Measurements from ENCODE around the gene RPSA.

RPSA gene

DNA sequence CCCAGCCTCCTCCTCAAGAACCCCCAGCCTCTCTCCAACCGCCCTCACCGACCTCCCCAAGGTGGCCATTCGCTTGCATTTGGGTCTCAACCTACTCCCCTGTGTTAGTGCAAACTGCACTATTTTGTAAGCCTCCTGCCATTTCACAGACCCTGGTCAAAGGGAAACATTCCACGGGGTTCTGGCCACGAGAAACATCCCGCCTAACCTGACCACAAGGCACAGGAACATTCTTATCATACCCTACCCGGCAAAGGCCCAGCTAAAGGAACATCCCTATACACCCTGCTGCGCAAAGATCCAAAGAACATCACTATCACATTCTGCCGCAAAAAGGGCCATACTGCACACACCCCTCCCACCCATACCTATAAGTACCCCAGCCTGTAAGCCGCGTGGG, 22.9 kb downstream of the RPSA start:
- ChIA-PET POLR2A (no interaction called here), CTCF (no interaction called here)
- H3K4me1 ChIP-seq (ENCODE audit: control extremely low read depth in 1 of 4, control insufficient read depth in 4 of 4, insufficient read depth in 4 of 4, low read length in 3 of 4) = peaks cover 0 to 4% (median 2%) of the 10 kb centered on the region in 4 experiments
- no peak for DNase-seq
- no peaks in the 10 kb centered on the region for H3K36me3 ChIP-seq (ENCODE audit: control insufficient read depth in 4 of 4, insufficient read depth in 4 of 4, low read length in 3 of 4)
- H3K4me3 ChIP-seq (ENCODE audit: control insufficient read depth in 1 of 7, extremely low read depth in 1 of 7, insufficient read depth in 4 of 7, low read depth in 2 of 7, low read length in 6 of 7) = no peak overlapping the region
- H3K9me3 ChIP-seq (ENCODE audit: control extremely low read depth in 1 of 5, control insufficient read depth in 4 of 5, insufficient read depth in 2 of 5, low read depth in 1 of 5, low read length in 4 of 5) = no peaks in the 10 kb centered on the region
- 88% methylated on average over 9 of the region's 11 CpGs for WGBS (ENCODE audit: insufficient coverage)
- H3K27ac ChIP-seq (ENCODE audit: insufficient read depth in 1 of 2, low read depth in 1 of 2, low read length in 2 of 2, poor library complexity in 1 of 2, severe bottlenecking in 2 of 2) = no peak overlapping the region
- no peaks in the 10 kb centered on the region for H3K27me3 ChIP-seq (replicated peaks in 2 of 5; ENCODE audit: control insufficient read depth in 4 of 5, insufficient read depth in 5 of 5, low read length in 4 of 5)

DNA sequence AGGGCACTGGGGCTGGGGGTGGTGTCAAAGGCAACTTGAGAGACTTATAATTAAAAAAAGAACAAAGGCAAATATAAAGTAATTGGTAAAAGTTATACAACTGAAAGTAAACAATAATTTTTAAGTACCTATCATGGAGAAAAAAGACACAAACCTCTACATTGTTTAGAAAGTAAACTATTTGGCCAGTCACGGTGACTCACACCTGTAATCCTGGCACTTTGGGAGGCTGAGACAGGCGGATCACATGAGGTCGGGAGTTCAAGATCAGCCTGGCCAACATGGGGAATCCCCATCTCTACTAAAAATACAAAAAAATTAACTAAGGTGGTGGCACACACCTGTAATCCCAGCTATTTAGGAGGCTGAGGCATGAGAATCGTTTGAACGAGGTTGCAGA, 25.8 kb downstream of the RPSA start:
- Histone ChIP-seq H3K9me3 (ENCODE audit: control extremely low read depth in 1 of 5, control insufficient read depth in 4 of 5, insufficient read depth in 2 of 5, low read depth in 1 of 5, low read length in 4 of 5) (no peaks in the 10 kb centered on the region), H3K4me1 (ENCODE audit: control extremely low read depth in 1 of 4, control insufficient read depth in 4 of 4, insufficient read depth in 4 of 4, low read length in 3 of 4) (peaks cover 0 to 4% (median 2%) of the 10 kb centered on the region in 4 experiments), H3K27me3 (replicated peaks in 2 of 5; ENCODE audit: control insufficient read depth in 4 of 5, insufficient read depth in 5 of 5, low read length in 4 of 5) (no peaks in the 10 kb centered on the region), H3K4me3 (ENCODE audit: control insufficient read depth in 1 of 7, extremely low read depth in 1 of 7, insufficient read depth in 4 of 7, low read depth in 2 of 7, low read length in 6 of 7) (no peak overlapping the region), H3K36me3 (ENCODE audit: control insufficient read depth in 4 of 4, insufficient read depth in 4 of 4, low read length in 3 of 4) (no peaks in the 10 kb centered on the region), H3K27ac (ENCODE audit: insufficient read depth in 1 of 2, low read depth in 1 of 2, low read length in 2 of 2, poor library complexity in 1 of 2, severe bottlenecking in 2 of 2) (no peak overlapping the region)
- CTCF ChIA-PET = no interaction called here
- POLR2A ChIA-PET = no interaction called here
- 100% methylated on average over 3 of the region's 5 CpGs for WGBS (ENCODE audit: insufficient coverage)
- DNase-seq = no peak

DNA sequence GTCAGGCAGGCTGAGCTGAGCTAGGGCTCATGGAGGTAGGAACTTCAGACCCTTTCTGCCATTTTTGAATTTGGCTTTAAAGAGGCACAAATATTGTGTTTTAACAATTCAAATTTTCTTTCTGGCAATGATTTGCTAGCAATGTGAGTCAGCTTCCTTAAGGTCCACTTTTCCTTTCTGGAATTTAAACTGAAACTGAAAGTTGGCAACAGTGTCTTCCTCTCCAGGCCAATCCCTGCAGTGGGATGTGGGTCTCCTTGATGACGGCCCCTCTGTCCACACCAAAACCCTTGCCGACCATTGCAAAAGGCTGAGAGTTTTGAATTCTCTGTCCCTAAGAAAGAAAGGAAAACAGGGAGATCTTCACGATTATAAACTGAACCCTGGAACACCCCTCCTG, 27.1 kb downstream of the RPSA start:
- peaks cover 0 to 4% (median 1%) of the 10 kb centered on the region in 4 experiments for H3K4me1 ChIP-seq (ENCODE audit: control extremely low read depth in 1 of 4, control insufficient read depth in 4 of 4, insufficient read depth in 4 of 4, low read length in 3 of 4)
- no peaks in the 10 kb centered on the region for H3K36me3 ChIP-seq (ENCODE audit: control insufficient read depth in 4 of 4, insufficient read depth in 4 of 4, low read length in 3 of 4)
- 94% methylated on average over 3 of the region's 3 CpGs for WGBS (ENCODE audit: insufficient coverage)
- no peaks in the 10 kb centered on the region for H3K9me3 ChIP-seq (ENCODE audit: control extremely low read depth in 1 of 5, control insufficient read depth in 4 of 5, insufficient read depth in 2 of 5, low read depth in 1 of 5, low read length in 4 of 5)
- no peak overlapping the region for H3K27ac ChIP-seq (ENCODE audit: insufficient read depth in 1 of 2, low read depth in 1 of 2, low read length in 2 of 2, poor library complexity in 1 of 2, severe bottlenecking in 2 of 2)
- H3K4me3 ChIP-seq (ENCODE audit: control insufficient read depth in 1 of 7, extremely low read depth in 1 of 7, insufficient read depth in 4 of 7, low read depth in 2 of 7, low read length in 6 of 7) = no peak overlapping the region
- ChIA-PET POLR2A (no interaction called here), CTCF (interaction anchor here (0.8 to 2.2 kb wide), 3 partner anchors 12 to 14 kb away, joined by 3 to 6 read pairs (median 3); no protein-coding TSS in a partner anchor)
- no peak for DNase-seq
- H3K27me3 ChIP-seq (replicated peaks in 2 of 5; ENCODE audit: control insufficient read depth in 4 of 5, insufficient read depth in 5 of 5, low read length in 4 of 5) = no peaks in the 10 kb centered on the region

DNA sequence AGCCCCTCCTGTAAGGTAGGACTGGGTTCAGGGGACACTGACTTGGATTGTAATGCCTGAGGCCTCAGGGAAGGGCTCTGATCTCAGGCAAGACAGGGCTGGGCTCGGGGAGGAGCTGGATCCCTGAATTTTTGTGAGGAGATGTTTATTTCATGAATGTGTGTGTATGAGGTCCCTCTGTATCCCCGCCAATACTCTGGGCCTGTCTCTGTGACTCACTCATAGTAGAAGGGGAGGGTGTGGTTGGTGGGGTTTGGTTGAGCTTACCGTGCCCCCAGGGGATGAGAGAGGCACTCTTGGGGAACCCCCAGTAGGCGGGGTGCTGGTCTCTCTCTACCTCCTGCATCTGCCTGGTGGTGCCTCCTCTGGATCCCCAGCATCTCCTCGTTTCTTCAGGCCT, 28.1 kb downstream of the RPSA start:
- H3K27ac ChIP-seq (ENCODE audit: insufficient read depth in 1 of 2, low read depth in 1 of 2, low read length in 2 of 2, poor library complexity in 1 of 2, severe bottlenecking in 2 of 2) = no peak overlapping the region
- ChIA-PET POLR2A (no interaction called here), CTCF (interaction anchor here (1.3 to 2.2 kb wide), 2 partner anchors 13 to 14 kb away, joined by 3 to 6 read pairs; no protein-coding TSS in a partner anchor)
- H3K9me3 ChIP-seq (ENCODE audit: control extremely low read depth in 1 of 5, control insufficient read depth in 4 of 5, insufficient read depth in 2 of 5, low read depth in 1 of 5, low read length in 4 of 5) = no peaks in the 10 kb centered on the region
- H3K4me3 ChIP-seq (ENCODE audit: control insufficient read depth in 1 of 7, extremely low read depth in 1 of 7, insufficient read depth in 4 of 7, low read depth in 2 of 7, low read length in 6 of 7) = no peak overlapping the region
- no peaks in the 10 kb centered on the region for H3K4me1 ChIP-seq (ENCODE audit: control extremely low read depth in 1 of 4, control insufficient read depth in 4 of 4, insufficient read depth in 4 of 4, low read length in 3 of 4)
- no peaks in the 10 kb centered on the region for H3K27me3 ChIP-seq (replicated peaks in 2 of 5; ENCODE audit: control insufficient read depth in 4 of 5, insufficient read depth in 5 of 5, low read length in 4 of 5)
- peak in 1 of 3 donors; percentile 24 for DNase-seq
- 90% methylated on average over 2 of the region's 5 CpGs for WGBS (ENCODE audit: insufficient coverage)
- H3K36me3 ChIP-seq (ENCODE audit: control insufficient read depth in 4 of 4, insufficient read depth in 4 of 4, low read length in 3 of 4) = no peaks in the 10 kb centered on the region

DNA sequence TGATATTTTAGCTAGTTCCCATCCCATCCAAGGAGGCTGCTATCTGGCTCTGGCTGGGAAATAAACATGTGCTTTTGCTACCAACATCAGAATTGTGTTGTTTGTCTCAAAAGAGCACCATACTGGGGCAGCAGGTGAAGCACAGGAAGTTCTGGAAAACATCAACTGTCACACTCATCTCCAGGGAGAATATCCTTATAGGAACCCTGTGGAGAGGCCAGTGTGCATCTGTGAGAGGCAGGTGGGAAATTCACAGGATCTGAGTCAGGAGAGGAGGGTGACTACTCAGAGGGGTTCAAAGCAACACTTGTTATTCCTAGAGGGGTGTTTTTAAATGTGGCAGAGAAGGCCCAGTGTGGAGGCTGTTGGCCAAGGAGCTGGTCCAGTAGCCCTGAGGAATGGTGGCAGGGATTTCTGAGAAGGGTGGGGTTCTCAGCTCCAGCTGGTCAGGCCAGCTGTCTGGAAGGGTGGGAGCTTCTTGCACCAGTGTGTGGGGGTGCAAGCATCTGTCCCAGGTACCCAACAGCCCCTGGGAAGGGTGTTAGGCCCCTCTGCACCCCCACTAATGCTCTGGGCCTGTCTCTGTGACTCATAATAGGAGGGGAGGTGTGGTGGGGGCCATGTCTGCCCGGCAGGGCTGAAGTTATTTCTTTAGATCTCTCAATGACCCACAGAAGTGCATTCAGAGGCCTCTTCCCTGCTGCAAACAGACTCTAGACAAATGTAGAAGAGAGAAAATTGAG, 28.7 kb downstream of the RPSA start:
- Histone ChIP-seq H3K4me3 (ENCODE audit: control insufficient read depth in 1 of 7, extremely low read depth in 1 of 7, insufficient read depth in 4 of 7, low read depth in 2 of 7, low read length in 6 of 7) (no peak overlapping the region), H3K4me1 (ENCODE audit: control extremely low read depth in 1 of 4, control insufficient read depth in 4 of 4, insufficient read depth in 4 of 4, low read length in 3 of 4) (no peaks in the 10 kb centered on the region), H3K27me3 (replicated peaks in 2 of 5; ENCODE audit: control insufficient read depth in 4 of 5, insufficient read depth in 5 of 5, low read length in 4 of 5) (no peaks in the 10 kb centered on the region), H3K9me3 (ENCODE audit: control extremely low read depth in 1 of 5, control insufficient read depth in 4 of 5, insufficient read depth in 2 of 5, low read depth in 1 of 5, low read length in 4 of 5) (no peaks in the 10 kb centered on the region), H3K27ac (ENCODE audit: insufficient read depth in 1 of 2, low read depth in 1 of 2, low read length in 2 of 2, poor library complexity in 1 of 2, severe bottlenecking in 2 of 2) (no peak overlapping the region), H3K36me3 (ENCODE audit: control insufficient read depth in 4 of 4, insufficient read depth in 4 of 4, low read length in 3 of 4) (no peaks in the 10 kb centered on the region)
- no peak for DNase-seq
- 100% methylated on average over 1 of the region's 1 CpG for WGBS (ENCODE audit: insufficient coverage)
- ChIA-PET CTCF (interaction anchor here (2.2 kb wide), 1 partner anchor 13 kb away, joined by 6 read pairs; no protein-coding TSS in a partner anchor), POLR2A (no interaction called here)

DNA sequence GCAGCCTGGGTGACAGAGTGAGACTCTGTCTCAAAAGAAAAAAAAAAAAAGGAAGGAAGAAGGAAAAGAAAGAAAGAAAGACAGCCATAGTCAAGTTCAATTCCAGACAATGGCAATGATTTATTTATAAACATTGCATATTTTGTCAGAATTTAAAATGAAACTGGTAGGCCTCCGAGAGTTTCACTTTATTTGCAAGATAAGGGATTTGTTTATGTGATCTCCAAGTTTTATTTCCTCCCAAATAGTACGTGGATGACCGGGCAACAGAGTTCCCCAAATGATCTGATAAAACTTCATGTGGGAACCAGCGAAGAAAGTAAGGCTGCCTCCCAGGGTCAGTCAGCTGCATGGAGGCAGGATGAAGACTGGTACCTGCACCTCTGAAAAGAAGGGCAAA, 32.4 kb downstream of the RPSA start:
- no peaks in the 10 kb centered on the region for H3K27me3 ChIP-seq (replicated peaks in 2 of 5; ENCODE audit: control insufficient read depth in 4 of 5, insufficient read depth in 5 of 5, low read length in 4 of 5)
- no peaks in the 10 kb centered on the region for H3K36me3 ChIP-seq (ENCODE audit: control insufficient read depth in 4 of 4, insufficient read depth in 4 of 4, low read length in 3 of 4)
- ChIA-PET POLR2A (no interaction called here), CTCF (interaction anchor here (1.1 kb wide), 2 partner anchors 8 to 9 kb away, joined by 3 read pairs; no protein-coding TSS in a partner anchor)
- H3K9me3 ChIP-seq (ENCODE audit: control extremely low read depth in 1 of 5, control insufficient read depth in 4 of 5, insufficient read depth in 2 of 5, low read depth in 1 of 5, low read length in 4 of 5) = no peaks in the 10 kb centered on the region
- DNase-seq = no peak
- WGBS (ENCODE audit: insufficient coverage) = 87% methylated on average over 4 of the region's 4 CpGs
- H3K4me1 ChIP-seq (ENCODE audit: control extremely low read depth in 1 of 4, control insufficient read depth in 4 of 4, insufficient read depth in 4 of 4, low read length in 3 of 4) = no peaks in the 10 kb centered on the region
- H3K27ac ChIP-seq (ENCODE audit: insufficient read depth in 1 of 2, low read depth in 1 of 2, low read length in 2 of 2, poor library complexity in 1 of 2, severe bottlenecking in 2 of 2) = no peak overlapping the region
- H3K4me3 ChIP-seq (ENCODE audit: control insufficient read depth in 1 of 7, extremely low read depth in 1 of 7, insufficient read depth in 4 of 7, low read depth in 2 of 7, low read length in 6 of 7) = no peak overlapping the region

DNA sequence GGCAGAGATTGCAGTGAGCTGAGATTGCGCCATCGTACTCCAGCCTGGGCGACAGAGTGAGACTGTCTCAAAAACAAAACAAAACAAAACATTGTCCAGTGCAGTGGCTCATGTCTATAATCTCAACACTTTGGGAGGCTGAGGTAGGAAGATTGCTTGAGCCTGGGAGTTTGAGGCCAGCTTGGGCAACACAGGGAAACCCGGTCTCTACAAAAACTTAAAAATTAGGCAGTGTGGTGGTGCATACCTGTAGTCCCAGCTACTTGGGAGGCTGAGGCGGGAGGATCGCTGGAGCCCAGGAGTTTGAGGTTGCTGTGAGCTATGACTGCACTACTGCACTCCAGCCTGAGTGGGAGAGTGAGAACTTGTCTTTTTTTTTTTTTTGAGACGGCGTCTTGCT, 33.8 kb downstream of the RPSA start:
- ChIA-PET CTCF (interaction anchor here (1.0 to 1.1 kb wide), 2 partner anchors 18 to 37 kb away, joined by 3 read pairs; no protein-coding TSS in a partner anchor), POLR2A (no interaction called here)
- no peak overlapping the region for H3K27ac ChIP-seq (ENCODE audit: insufficient read depth in 1 of 2, low read depth in 1 of 2, low read length in 2 of 2, poor library complexity in 1 of 2, severe bottlenecking in 2 of 2)
- no peaks in the 10 kb centered on the region for H3K36me3 ChIP-seq (ENCODE audit: control insufficient read depth in 4 of 4, insufficient read depth in 4 of 4, low read length in 3 of 4)
- no peaks in the 10 kb centered on the region for H3K4me1 ChIP-seq (ENCODE audit: control extremely low read depth in 1 of 4, control insufficient read depth in 4 of 4, insufficient read depth in 4 of 4, low read length in 3 of 4)
- H3K4me3 ChIP-seq (ENCODE audit: control insufficient read depth in 1 of 7, extremely low read depth in 1 of 7, insufficient read depth in 4 of 7, low read depth in 2 of 7, low read length in 6 of 7) = no peak overlapping the region
- 90% methylated on average over 8 of the region's 8 CpGs for WGBS (ENCODE audit: insufficient coverage)
- no peak for DNase-seq
- H3K9me3 ChIP-seq (ENCODE audit: control extremely low read depth in 1 of 5, control insufficient read depth in 4 of 5, insufficient read depth in 2 of 5, low read depth in 1 of 5, low read length in 4 of 5) = no peaks in the 10 kb centered on the region
- H3K27me3 ChIP-seq (replicated peaks in 2 of 5; ENCODE audit: control insufficient read depth in 4 of 5, insufficient read depth in 5 of 5, low read length in 4 of 5) = no peaks in the 10 kb centered on the region
